ENCODE results near the gene KIAA1217.

GRCh38 chr10:24561453-24561852, 352.5 kb downstream of the KIAA1217 start:
- TF ChIP-seq EZH2 (IDR thresholded peaks at IDR 0.05; ENCODE audit: insufficient read depth, poor library complexity, severe bottlenecking) (no peak), EZH2phosphoT487 (IDR thresholded peaks at IDR 0.05; ENCODE audit: insufficient read depth, low read depth) (no peak)

All from GM23248 (cell line).